ENCODE measurements around the gene SLC9A3.

SLC9A3 gene

GRCh38 chr5:533243-533954, 9.2 kb upstream of the SLC9A3 start:
- no peaks in the 10 kb centered on the region for H3K79me1 ChIP-seq (ENCODE audit: low read length)

GRCh38 chr5:532521-533242, 8.4 kb upstream of the SLC9A3 start:
- H4K12ac ChIP-seq (ENCODE audit: low read depth, low read length), result no peak overlapping the region
- DNase-seq, result no peak
- H4K91ac ChIP-seq (ENCODE audit: low read depth, low read length), result no peak overlapping the region
- H2BK5ac ChIP-seq (ENCODE audit: low read depth, low read length, poor library complexity), result no peak overlapping the region
- no CpG with 5 or more reads among the region's 25 CpGs for WGBS (ENCODE audit: extremely low coverage, insufficient coverage, insufficient read length)
- no peak overlapping the region for H3K27ac ChIP-seq (ENCODE audit: low read depth, low read length)
- no peaks in the 10 kb centered on the region for H3K36me3 ChIP-seq (ENCODE audit: control insufficient read depth in 1 of 2, insufficient read depth in 2 of 2, low read length in 2 of 2)
- H2BK120ac ChIP-seq (ENCODE audit: insufficient read depth, low read length, poor library complexity), result no peak overlapping the region
- H3K4me1 ChIP-seq (ENCODE audit: control insufficient read depth in 1 of 2, insufficient read depth in 2 of 2, low read length in 2 of 2), result peaks cover 0 to 4% of the 10 kb centered on the region in 2 experiments
- peaks cover 7% of the 10 kb centered on the region for H3K9me3 ChIP-seq (ENCODE audit: insufficient read depth, low read depth, low read length)
- no peak overlapping the region for H2BK12ac ChIP-seq (ENCODE audit: low read length)
- no peak overlapping the region for H4K8ac ChIP-seq (ENCODE audit: low read depth, low read length)
- H3K9ac ChIP-seq (ENCODE audit: low read length), result no peak overlapping the region
- no peak overlapping the region for H2AFZ ChIP-seq (ENCODE audit: insufficient read depth, low read length, poor library complexity)
- no peak overlapping the region for H3K4me3 ChIP-seq (ENCODE audit: low read depth, low read length)
- no peak overlapping the region for H3K18ac ChIP-seq (ENCODE audit: low read length)
- H3K14ac ChIP-seq (ENCODE audit: low read length), result no peak overlapping the region
- H3K79me2 ChIP-seq (ENCODE audit: control insufficient read depth, insufficient read depth, low read length, poor library complexity), result no peaks in the 10 kb centered on the region
- no peak overlapping the region for H3K4me2 ChIP-seq (ENCODE audit: low read length)
- no peak overlapping the region for H2AK5ac ChIP-seq (ENCODE audit: low read length)
- no peak overlapping the region for H3K4ac ChIP-seq (ENCODE audit: low read depth, low read length)
- H3K79me1 ChIP-seq (ENCODE audit: low read length), result no peaks in the 10 kb centered on the region
- no peak overlapping the region for H3K23ac ChIP-seq (ENCODE audit: low read length)
- peaks cover 13% of the 10 kb centered on the region for H3K27me3 ChIP-seq (ENCODE audit: insufficient read depth, low read length)

More at GRCh38 chr5:533243-533954, 9.2 kb upstream of the SLC9A3 start:
- no peak overlapping the region for H4K91ac ChIP-seq (ENCODE audit: low read depth, low read length)
- H4K8ac ChIP-seq (ENCODE audit: low read depth, low read length), result no peak overlapping the region
- peaks cover 7% of the 10 kb centered on the region for H3K9me3 ChIP-seq (ENCODE audit: insufficient read depth, low read depth, low read length)
- H3K27me3 ChIP-seq (ENCODE audit: insufficient read depth, low read length), result peaks cover 10% of the 10 kb centered on the region
- H3K36me3 ChIP-seq (ENCODE audit: control insufficient read depth in 1 of 2, insufficient read depth in 2 of 2, low read length in 2 of 2), result no peaks in the 10 kb centered on the region
- H3K18ac ChIP-seq (ENCODE audit: low read length), result no peak overlapping the region
- H2BK120ac ChIP-seq (ENCODE audit: insufficient read depth, low read length, poor library complexity), result no peak overlapping the region
- H2BK5ac ChIP-seq (ENCODE audit: low read depth, low read length, poor library complexity), result no peak overlapping the region
- peaks cover 0 to 4% of the 10 kb centered on the region in 2 experiments for H3K4me1 ChIP-seq (ENCODE audit: control insufficient read depth in 1 of 2, insufficient read depth in 2 of 2, low read length in 2 of 2)
- no peak overlapping the region for H3K23ac ChIP-seq (ENCODE audit: low read length)
- H3K79me2 ChIP-seq (ENCODE audit: control insufficient read depth, insufficient read depth, low read length, poor library complexity), result no peaks in the 10 kb centered on the region
- DNase-seq, result no peak
- H2BK12ac ChIP-seq (ENCODE audit: low read length), result no peak overlapping the region
- no peak overlapping the region for H2AK5ac ChIP-seq (ENCODE audit: low read length)
- no peak overlapping the region for H2AFZ ChIP-seq (ENCODE audit: insufficient read depth, low read length, poor library complexity)
- H3K4ac ChIP-seq (ENCODE audit: low read depth, low read length), result no peak overlapping the region
- H3K9ac ChIP-seq (ENCODE audit: low read length), result no peak overlapping the region
- no peak overlapping the region for H3K14ac ChIP-seq (ENCODE audit: low read length)
- no peak overlapping the region for H3K4me3 ChIP-seq (ENCODE audit: low read depth, low read length)
- WGBS (ENCODE audit: extremely low coverage, insufficient coverage, insufficient read length), result no CpG with 5 or more reads among the region's 24 CpGs
- H4K12ac ChIP-seq (ENCODE audit: low read depth, low read length), result no peak overlapping the region
- H3K27ac ChIP-seq (ENCODE audit: low read depth, low read length), result no peak overlapping the region
- H3K4me2 ChIP-seq (ENCODE audit: low read length), result no peak overlapping the region

GRCh38 chr5:531749-532315, 7.6 kb upstream of the SLC9A3 start:
- H3K36me3 ChIP-seq (ENCODE audit: control insufficient read depth in 1 of 2, insufficient read depth in 2 of 2, low read length in 2 of 2), result no peaks in the 10 kb centered on the region
- no peak overlapping the region for H4K91ac ChIP-seq (ENCODE audit: low read depth, low read length)
- no peak overlapping the region for H2AFZ ChIP-seq (ENCODE audit: insufficient read depth, low read length, poor library complexity)
- no peak overlapping the region for H2BK120ac ChIP-seq (ENCODE audit: insufficient read depth, low read length, poor library complexity)
- H2BK12ac ChIP-seq (ENCODE audit: low read length), result no peak overlapping the region
- no peak overlapping the region for H3K27ac ChIP-seq (ENCODE audit: low read depth, low read length)
- H3K9me3 ChIP-seq (ENCODE audit: insufficient read depth, low read depth, low read length), result peaks cover 9% of the 10 kb centered on the region
- H3K4me1 ChIP-seq (ENCODE audit: control insufficient read depth in 1 of 2, insufficient read depth in 2 of 2, low read length in 2 of 2), result peaks cover 0 to 4% of the 10 kb centered on the region in 2 experiments
- H3K79me2 ChIP-seq (ENCODE audit: control insufficient read depth, insufficient read depth, low read length, poor library complexity), result no peaks in the 10 kb centered on the region
- H3K4me2 ChIP-seq (ENCODE audit: low read length), result no peak overlapping the region
- no peak overlapping the region for H3K9ac ChIP-seq (ENCODE audit: low read length)
- no peak overlapping the region for H3K18ac ChIP-seq (ENCODE audit: low read length)
- no peaks in the 10 kb centered on the region for H3K79me1 ChIP-seq (ENCODE audit: low read length)
- no peak overlapping the region for H2BK5ac ChIP-seq (ENCODE audit: low read depth, low read length, poor library complexity)
- no peak overlapping the region for H3K14ac ChIP-seq (ENCODE audit: low read length)
- no peak overlapping the region for H3K4ac ChIP-seq (ENCODE audit: low read depth, low read length)
- no peak overlapping the region for H2AK5ac ChIP-seq (ENCODE audit: low read length)
- no peak overlapping the region for H3K4me3 ChIP-seq (ENCODE audit: low read depth, low read length)
- H4K12ac ChIP-seq (ENCODE audit: low read depth, low read length), result no peak overlapping the region
- DNase-seq, result no peak
- no CpG with 5 or more reads among the region's 13 CpGs for WGBS (ENCODE audit: extremely low coverage, insufficient coverage, insufficient read length)
- no peak overlapping the region for H4K8ac ChIP-seq (ENCODE audit: low read depth, low read length)
- H3K23ac ChIP-seq (ENCODE audit: low read length), result no peak overlapping the region
- peaks cover 21% of the 10 kb centered on the region for H3K27me3 ChIP-seq (ENCODE audit: insufficient read depth, low read length)

- H3K36me3 ChIP-seq (ENCODE audit: control insufficient read depth in 1 of 2, insufficient read depth in 2 of 2, low read length in 2 of 2), result no peaks in the 10 kb centered on the region
- no CpG with 5 or more reads among the region's 25 CpGs for WGBS (ENCODE audit: extremely low coverage, insufficient coverage, insufficient read length)
Observed at GRCh38 chr5:531101-531748, 7.0 kb upstream of the SLC9A3 start.

More at GRCh38 chr5:531101-531748, 7.0 kb upstream of the SLC9A3 start:
- Histone ChIP-seq H3K79me1 (ENCODE audit: low read length) (no peaks in the 10 kb centered on the region), H4K8ac (ENCODE audit: low read depth, low read length) (no peak overlapping the region), H3K27me3 (ENCODE audit: insufficient read depth, low read length) (peaks cover 25% of the 10 kb centered on the region), H2BK5ac (ENCODE audit: low read depth, low read length, poor library complexity) (no peak overlapping the region), H3K14ac (ENCODE audit: low read length) (no peak overlapping the region), H4K12ac (ENCODE audit: low read depth, low read length) (no peak overlapping the region), H3K4me3 (ENCODE audit: low read depth, low read length) (no peak overlapping the region), H3K9me3 (ENCODE audit: insufficient read depth, low read depth, low read length) (peaks cover 11% of the 10 kb centered on the region), H3K9ac (ENCODE audit: low read length) (no peak overlapping the region), H4K91ac (ENCODE audit: low read depth, low read length) (no peak overlapping the region), H3K18ac (ENCODE audit: low read length) (no peak overlapping the region), H3K79me2 (ENCODE audit: control insufficient read depth, insufficient read depth, low read length, poor library complexity) (no peaks in the 10 kb centered on the region), H2BK120ac (ENCODE audit: insufficient read depth, low read length, poor library complexity) (no peak overlapping the region), H3K4ac (ENCODE audit: low read depth, low read length) (no peak overlapping the region), H2BK12ac (ENCODE audit: low read length) (no peak overlapping the region), H2AK5ac (ENCODE audit: low read length) (no peak overlapping the region), H2AFZ (ENCODE audit: insufficient read depth, low read length, poor library complexity) (no peak overlapping the region), H3K4me1 (ENCODE audit: control insufficient read depth in 1 of 2, insufficient read depth in 2 of 2, low read length in 2 of 2) (peaks cover 0 to 4% of the 10 kb centered on the region in 2 experiments), H3K23ac (ENCODE audit: low read length) (no peak overlapping the region), H3K4me2 (ENCODE audit: low read length) (no peak overlapping the region), H3K27ac (ENCODE audit: low read depth, low read length) (no peak overlapping the region)
- DNase-seq, result no peak
